Measurements from ENCODE around the gene APRT.

APRT gene

DNA sequence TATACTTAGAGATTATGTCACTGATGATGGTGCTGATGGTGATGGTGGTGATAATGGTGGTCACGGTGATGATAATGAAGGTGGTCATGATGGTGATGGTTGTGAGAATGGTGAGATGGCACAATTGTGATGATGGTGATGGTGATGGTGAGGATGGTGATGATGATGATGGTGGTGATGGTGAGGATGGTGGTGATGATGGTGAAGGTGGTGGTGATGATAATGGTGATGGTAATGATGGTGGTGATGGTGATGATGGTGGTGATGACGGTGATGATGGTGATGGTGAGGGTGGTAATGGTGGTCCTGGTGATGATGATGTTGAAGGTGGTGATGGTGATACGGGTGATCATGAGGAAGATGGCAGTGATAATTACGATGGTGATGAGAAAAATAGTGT lies 13.7 kb downstream of the APRT start:
- no peak for TF ChIP-seq EZH2phosphoT487 (IDR thresholded peaks at IDR 0.05; ENCODE audit: borderline replicate concordance, low read length)
- TF ChIP-seq, protein P1, sequence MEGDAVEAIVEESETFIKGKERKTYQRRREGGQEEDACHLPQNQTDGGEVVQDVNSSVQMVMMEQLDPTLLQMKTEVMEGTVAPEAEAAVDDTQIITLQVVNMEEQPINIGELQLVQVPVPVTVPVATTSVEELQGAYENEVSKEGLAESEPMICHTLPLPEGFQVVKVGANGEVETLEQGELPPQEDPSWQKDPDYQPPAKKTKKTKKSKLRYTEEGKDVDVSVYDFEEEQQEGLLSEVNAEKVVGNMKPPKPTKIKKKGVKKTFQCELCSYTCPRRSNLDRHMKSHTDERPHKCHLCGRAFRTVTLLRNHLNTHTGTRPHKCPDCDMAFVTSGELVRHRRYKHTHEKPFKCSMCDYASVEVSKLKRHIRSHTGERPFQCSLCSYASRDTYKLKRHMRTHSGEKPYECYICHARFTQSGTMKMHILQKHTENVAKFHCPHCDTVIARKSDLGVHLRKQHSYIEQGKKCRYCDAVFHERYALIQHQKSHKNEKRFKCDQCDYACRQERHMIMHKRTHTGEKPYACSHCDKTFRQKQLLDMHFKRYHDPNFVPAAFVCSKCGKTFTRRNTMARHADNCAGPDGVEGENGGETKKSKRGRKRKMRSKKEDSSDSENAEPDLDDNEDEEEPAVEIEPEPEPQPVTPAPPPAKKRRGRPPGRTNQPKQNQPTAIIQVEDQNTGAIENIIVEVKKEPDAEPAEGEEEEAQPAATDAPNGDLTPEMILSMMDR (IDR thresholded peaks at IDR 0.05; ENCODE audit: low read depth, low read length, poor library complexity, severe bottlenecking), result no peak
- peaks cover 25% of the 10 kb centered on the region for H3K36me3 ChIP-seq (ENCODE audit: control insufficient read depth, low read length)
- H3K4me1 ChIP-seq (ENCODE audit: control insufficient read depth, low read length), result peaks cover 64% of the 10 kb centered on the region
- H3K4me3 ChIP-seq (ENCODE audit: low read length), result no peak overlapping the region
- no peaks in the 10 kb centered on the region for H3K27me3 ChIP-seq (ENCODE audit: control insufficient read depth, low read length)
- no peak overlapping the region for H3K27ac ChIP-seq (ENCODE audit: low read depth, low read length)
- H3F3A ChIP-seq (ENCODE audit: control insufficient read depth, insufficient read depth), result peaks cover 23% of the 10 kb centered on the region
- no peaks in the 10 kb centered on the region for H3K9me3 ChIP-seq (ENCODE audit: control insufficient read depth, insufficient read depth, low read length)
- no peaks in the 10 kb centered on the region for H3K9me2 ChIP-seq (replicated peaks; ENCODE audit: control insufficient read depth, low read length)
- H4K20me1 ChIP-seq (ENCODE audit: control insufficient read depth, insufficient read depth, low read depth, low read length), result no peaks in the 10 kb centered on the region
- H3K4me2 ChIP-seq (ENCODE audit: low read length), result no peak overlapping the region
- H3K79me2 ChIP-seq (ENCODE audit: control insufficient read depth, low read length), result peaks cover 23% of the 10 kb centered on the region

DNA sequence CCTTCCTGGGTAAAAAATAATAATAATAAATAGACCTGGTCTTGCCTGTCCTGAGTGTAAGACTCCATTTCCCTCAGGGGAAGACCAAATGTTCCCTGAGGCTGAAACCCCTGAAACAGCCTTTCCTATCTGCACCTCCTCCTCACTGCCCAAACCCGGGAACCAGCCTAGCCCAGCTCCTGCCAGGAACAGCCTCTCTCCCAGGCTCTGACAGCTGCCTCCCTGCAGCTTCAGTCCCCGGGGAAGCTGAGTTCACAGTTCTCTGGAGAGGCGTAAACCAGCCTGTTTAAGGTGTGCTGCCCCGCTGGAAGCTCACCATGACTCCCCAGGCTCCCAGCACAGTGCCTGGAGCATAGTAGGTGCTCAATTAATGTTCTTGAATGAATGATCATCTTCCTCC lies 15.4 kb downstream of the APRT start:
- Histone ChIP-seq H3K27ac (ENCODE audit: low read depth, low read length) (no peak overlapping the region), H3K9me3 (ENCODE audit: control insufficient read depth, insufficient read depth, low read length) (no peaks in the 10 kb centered on the region), H3K36me3 (ENCODE audit: control insufficient read depth, low read length) (peaks cover 22% of the 10 kb centered on the region), H3K4me1 (ENCODE audit: control insufficient read depth, low read length) (peaks cover 70% of the 10 kb centered on the region), H3K79me2 (ENCODE audit: control insufficient read depth, low read length) (peaks cover 16% of the 10 kb centered on the region), H3K4me2 (ENCODE audit: low read length) (no peak overlapping the region), H3K27me3 (ENCODE audit: control insufficient read depth, low read length) (no peaks in the 10 kb centered on the region), H4K20me1 (ENCODE audit: control insufficient read depth, insufficient read depth, low read depth, low read length) (no peaks in the 10 kb centered on the region), H3K9me2 (replicated peaks; ENCODE audit: control insufficient read depth, low read length) (no peaks in the 10 kb centered on the region), H3F3A (ENCODE audit: control insufficient read depth, insufficient read depth) (peaks cover 15% of the 10 kb centered on the region; the same call in 1 of the 2 replicates), H3K4me3 (ENCODE audit: low read length) (no peak overlapping the region)
- no peak for TF ChIP-seq EZH2phosphoT487 (IDR thresholded peaks at IDR 0.05; ENCODE audit: borderline replicate concordance, low read length)
- TF ChIP-seq, protein P1 (IDR thresholded peaks at IDR 0.05; ENCODE audit: low read depth, low read length, poor library complexity, severe bottlenecking), result no peak

DNA sequence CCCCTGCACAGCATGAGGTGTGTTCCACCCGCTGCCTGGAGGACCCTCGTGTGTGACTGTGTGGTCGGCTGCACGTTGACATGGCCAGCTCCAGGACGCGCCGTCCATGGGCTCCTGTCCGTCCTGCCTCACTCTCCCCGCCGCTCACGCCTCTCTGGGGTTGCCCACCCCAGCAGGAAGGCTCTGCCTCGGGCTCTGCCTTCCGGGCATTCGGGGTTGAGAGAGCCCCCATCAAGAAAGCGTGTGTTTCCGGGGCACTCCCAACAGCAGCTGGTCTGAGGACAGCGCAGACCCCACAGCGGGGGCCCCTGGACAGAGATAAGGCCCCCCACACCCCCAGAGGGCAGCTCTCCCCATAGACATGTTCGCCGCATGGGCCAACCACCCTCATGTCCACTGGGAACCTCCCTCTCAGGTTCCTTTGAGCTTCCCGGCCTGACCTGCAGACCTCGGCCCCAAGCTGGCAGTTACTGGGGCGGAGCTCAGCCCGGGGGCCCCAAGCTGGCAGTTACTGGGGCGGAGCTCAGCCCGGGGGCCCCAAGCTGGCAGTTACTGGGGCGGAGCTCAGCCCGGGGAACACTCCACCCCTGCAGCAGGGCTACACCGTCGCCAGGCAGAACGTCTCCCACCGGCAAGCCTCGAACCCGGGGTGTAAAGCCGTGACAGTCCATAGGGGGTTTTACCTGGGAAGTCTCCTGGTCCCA lies 18.3 kb downstream of the APRT start:
- Histone ChIP-seq H3K36me3 (ENCODE audit: control insufficient read depth, low read length) (no peaks in the 10 kb centered on the region), H3K4me2 (ENCODE audit: low read length) (peak overlapping the region; percentile 77), H3K79me2 (ENCODE audit: control insufficient read depth, low read length) (no peaks in the 10 kb centered on the region), H3K9me3 (ENCODE audit: control insufficient read depth, insufficient read depth, low read length) (no peaks in the 10 kb centered on the region), H4K20me1 (ENCODE audit: control insufficient read depth, insufficient read depth, low read depth, low read length) (no peaks in the 10 kb centered on the region), H3F3A (ENCODE audit: control insufficient read depth, insufficient read depth) (peaks cover 11% of the 10 kb centered on the region), H3K27ac (ENCODE audit: low read depth, low read length) (peak overlapping the region; percentile 69), H3K27me3 (ENCODE audit: control insufficient read depth, low read length) (no peaks in the 10 kb centered on the region), H3K4me1 (ENCODE audit: control insufficient read depth, low read length) (peaks cover 62% of the 10 kb centered on the region), H3K4me3 (ENCODE audit: low read length) (peak overlapping the region; percentile 67), H3K9me2 (replicated peaks; ENCODE audit: control insufficient read depth, low read length) (no peaks in the 10 kb centered on the region)
- no peak for TF ChIP-seq EZH2phosphoT487 (IDR thresholded peaks at IDR 0.05; ENCODE audit: borderline replicate concordance, low read length)
- TF ChIP-seq, protein P1 (IDR thresholded peaks at IDR 0.05; ENCODE audit: low read depth, low read length, poor library complexity, severe bottlenecking), result no peak

All from DOHH2 (cell line).